NCI-H2081 (cell line): ENCODE data around the gene EPX.

Experiments used
- DNase-seq, 2 experiments: peaks; one replicate each; lab custom pipeline; 2025; lab: John Stamatoyannopoulos, UW

Gene EPX

DNA sequence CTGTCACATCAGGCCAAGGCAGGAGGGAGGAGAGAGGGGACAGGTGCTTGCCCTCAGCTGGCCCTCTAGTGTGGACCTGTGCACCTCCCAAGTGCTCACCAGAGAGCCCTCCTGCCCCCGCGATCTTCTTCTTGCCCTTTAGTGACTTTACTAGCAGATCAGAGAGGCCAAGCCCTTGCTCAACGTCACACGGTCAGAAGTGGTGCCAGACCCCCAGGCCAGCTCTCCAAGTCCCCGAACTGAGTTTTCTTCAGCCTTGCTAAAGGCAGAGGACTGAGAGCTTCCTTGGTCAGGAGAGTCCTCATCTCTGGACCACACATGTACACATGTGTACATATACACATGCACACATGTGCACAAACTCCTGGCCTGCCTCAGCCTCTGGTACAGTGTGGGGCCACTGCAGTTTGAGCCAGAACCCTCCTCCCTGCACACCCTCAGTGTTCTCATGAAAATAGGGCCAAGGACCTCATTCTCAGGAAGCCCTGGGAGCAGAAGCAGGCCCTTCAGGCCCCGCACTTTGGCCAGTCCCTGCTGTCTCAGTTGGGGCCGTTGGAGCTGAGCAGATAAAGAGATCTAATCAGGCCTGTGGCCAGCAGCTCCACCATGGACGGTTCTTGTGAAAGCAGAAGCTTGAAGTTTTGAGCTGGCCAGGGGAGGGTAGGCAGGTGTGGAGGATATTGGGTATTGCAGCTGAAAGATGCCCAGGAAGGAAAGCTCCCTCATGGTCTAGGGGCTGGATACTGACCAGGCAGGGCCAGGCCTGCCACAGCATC, 7.4 kb upstream of the EPX start:
- DNase-seq = no peak

DNA sequence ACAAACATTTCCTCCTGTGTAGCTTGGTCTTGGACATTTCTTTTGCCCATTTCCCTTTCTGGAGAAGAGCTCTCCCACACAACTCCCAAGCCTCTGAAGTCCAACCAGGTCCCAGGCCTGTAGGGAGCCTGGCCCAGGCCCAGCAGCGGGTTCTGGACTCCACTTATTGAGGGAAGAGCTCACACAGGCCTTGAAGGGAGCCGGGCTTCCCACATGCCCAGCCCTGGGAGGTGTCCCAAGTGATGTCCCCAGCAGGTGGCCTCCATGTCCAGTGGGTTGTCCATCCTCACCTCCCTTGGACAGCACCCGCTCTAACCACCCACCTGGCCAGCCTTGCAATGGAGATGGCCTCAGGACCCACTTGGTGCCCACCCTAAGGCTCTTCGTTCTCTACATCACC, 5.9 kb upstream of the EPX start:
- no peak for DNase-seq

GRCh38 chr17:58187063-58187462, 5.5 kb upstream of the EPX start:
- no peak for DNase-seq

- no peak for DNase-seq
Measured at GRCh38 chr17:58187675-58188074, 4.9 kb upstream of the EPX start.

DNA sequence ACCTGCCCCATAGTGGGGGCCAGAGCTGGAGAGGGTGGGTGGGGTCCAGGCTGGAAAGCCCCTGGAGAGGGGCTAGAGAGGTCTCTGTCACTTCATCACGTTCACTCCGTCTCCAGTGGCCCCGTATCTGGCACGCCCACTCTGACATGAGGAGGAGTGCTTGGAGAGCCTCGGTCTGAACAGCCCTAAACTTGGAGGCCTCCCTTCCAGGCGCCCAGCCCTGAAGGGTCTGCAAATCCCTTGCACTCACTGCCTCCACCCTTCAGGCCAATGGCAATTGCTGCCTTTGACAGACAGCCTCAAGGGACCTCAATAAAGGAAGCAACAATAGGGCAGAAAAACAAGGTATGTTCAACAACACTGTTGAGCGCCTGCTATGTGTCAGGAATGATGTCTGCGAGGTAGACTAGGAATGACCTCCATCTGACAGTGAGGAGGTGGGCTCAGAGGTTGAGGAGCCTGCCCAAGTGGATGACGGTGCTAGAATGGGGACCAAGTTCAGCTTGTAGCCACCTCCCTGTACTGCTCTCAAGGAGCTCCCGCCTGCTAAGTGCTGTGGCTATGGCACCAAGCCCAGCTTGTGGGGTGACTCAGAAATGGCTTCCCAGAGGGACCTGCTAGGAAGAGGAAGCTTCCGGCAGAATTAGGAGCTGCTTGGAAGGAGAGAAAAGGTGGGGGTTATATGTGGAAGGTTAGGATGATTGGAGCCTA, 2.9 kb upstream of the EPX start:
- no peak for DNase-seq

GRCh38 chr17:58191241-58191896, 1.2 kb upstream of the EPX start:
- DNase-seq = no peak

DNA sequence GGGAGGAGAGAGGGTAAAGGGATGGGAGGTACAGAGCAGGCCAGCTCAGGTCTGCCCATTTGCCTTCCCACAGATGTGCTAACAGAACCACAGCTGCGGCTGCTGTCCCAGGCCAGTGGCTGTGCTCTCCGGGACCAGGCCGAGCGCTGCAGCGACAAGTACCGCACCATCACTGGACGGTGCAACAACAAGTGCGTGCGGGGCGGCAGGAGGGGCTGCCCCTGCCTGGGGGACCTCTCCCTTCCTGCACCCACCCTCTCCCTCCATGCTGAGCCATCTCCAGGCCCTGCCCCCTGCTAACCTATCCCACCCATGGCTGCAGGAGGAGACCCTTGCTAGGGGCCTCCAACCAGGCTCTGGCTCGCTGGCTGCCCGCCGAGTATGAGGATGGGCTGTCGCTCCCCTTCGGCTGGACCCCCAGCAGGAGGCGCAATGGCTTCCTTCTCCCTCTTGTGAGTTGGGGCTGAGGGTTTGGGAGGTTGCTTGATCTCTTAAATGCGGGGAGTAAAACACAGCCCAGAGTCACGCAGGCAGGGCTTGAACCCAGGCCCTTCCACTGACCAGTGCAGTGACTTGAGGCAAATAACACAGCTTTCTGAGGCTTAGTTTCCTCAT, 1.2 kb downstream of the EPX start:
- DNase-seq = no peak

- no peak for DNase-seq
Measured at GRCh38 chr17:58195518-58196123, 3.1 kb downstream of the EPX start.

DNA sequence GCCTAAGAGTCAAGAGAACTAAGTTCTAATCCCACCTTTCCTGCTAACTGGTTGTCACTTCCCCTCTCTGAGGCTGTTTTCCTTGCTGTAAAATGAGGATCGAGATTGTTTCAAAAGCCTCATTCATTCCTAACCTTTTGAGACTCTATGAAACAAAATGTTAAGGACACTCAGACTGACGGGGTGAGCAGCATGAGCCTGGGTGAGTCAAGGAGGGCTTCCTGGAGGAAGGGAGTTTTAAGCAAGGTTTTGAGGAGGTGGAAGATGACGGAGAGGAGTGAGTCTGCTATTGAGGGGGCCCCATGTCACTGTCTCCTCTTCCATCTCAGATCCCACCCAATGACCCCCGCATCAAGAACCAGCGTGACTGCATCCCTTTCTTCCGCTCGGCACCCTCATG, 4.1 kb downstream of the EPX start:
- DNase-seq = no peak

DNA sequence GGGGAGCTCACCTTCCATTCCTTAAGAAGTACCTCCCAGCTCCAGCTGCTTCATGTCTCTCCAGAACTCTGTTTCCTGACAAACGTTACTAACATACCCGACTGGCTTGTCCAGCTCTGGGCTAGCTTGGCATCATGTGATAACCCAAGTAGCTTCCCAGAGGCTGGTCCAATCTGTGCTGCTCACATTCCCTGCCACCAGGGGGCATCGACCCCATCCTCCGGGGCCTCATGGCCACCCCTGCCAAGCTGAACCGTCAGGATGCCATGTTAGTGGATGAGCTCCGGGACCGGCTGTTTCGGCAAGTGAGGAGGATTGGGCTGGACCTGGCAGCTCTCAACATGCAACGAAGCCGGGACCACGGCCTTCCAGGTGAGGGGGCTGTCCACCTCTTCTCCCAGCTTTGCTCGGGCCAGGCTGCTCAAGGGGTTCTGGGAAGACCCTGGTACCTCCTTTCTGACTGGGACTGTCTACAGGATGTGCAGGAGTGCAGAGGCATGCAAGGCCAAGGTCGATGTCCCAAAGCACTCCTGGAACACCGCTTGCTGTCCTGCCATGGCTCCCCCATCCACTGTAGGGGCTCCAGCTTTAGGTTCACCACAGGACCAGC, 7.6 kb downstream of the EPX start:
- DNase-seq = peak; percentile 7 to 46

- DNase-seq = no peak
Measured at GRCh38 chr17:58202859-58203258, 10.3 kb downstream of the EPX start.

DNA sequence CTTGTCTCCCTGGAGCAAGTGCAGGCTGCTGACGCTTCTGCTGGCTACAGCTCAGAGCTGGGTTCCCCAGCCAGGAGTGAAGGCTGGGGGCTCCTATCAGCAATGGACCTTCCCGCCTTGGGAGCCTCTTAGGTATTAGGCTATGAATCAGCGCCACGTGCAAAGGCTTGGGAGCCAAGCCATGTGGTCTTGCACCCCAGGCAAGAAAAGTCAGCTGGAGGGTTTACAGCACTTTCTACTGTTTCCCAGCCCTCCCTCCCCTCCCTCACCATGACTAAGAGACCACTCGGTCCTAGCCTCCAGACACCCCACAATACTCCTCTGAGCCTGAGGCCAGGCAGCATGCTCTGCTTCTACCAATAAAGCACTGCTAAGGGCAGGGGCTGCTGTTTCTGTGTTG, 12.3 kb downstream of the EPX start:
- no peak for DNase-seq

- no peak for DNase-seq
Measured at GRCh38 chr17:58205936-58206335, 13.4 kb downstream of the EPX start.

GRCh38 chr17:58207451-58207850, 14.9 kb downstream of the EPX start:
- DNase-seq = no peak

DNA sequence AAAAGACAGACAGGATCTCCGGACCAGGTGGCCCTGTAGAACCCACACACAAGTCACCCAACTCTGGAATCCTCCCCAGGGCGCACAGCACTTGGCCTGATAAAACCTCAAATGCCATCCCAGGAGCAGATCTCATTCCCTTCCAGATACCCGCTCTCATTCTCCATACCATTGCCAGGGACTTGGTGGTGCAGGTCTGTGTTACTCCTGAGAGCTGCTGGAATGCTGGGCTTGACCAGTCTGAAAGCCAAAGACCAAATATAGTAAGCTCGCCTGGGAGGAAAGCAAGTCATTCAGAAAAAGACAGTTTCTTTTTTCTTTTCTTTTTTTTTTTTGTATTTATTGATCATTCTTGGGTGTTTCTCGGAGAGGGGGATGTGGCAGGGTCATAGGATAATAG, 15.8 kb downstream of the EPX start:
- no peak for DNase-seq

GRCh38 chr17:58210922-58211321, 18.4 kb downstream of the EPX start:
- DNase-seq = no peak

DNA sequence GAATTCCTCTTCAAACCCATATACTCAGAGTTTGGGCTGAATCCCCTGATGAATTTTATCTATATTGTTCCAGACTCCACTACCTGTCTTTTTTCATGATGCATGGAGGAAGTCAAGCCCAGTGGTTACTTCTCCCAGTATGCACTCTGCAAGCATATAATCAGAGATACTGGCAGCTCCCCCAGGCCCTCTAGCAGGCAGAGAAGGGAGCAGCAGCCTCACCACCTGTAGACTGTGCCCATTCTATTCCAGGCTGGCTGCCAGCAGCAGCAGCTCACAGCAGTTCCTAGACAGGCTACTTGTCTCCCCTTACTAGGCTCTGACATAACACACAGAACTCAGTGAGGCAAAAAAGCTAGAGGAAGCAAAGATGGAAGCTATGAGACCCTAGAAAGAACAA, 23.2 kb downstream of the EPX start:
- peak in 1 of 2 experiments; percentile 34 for DNase-seq

DNA sequence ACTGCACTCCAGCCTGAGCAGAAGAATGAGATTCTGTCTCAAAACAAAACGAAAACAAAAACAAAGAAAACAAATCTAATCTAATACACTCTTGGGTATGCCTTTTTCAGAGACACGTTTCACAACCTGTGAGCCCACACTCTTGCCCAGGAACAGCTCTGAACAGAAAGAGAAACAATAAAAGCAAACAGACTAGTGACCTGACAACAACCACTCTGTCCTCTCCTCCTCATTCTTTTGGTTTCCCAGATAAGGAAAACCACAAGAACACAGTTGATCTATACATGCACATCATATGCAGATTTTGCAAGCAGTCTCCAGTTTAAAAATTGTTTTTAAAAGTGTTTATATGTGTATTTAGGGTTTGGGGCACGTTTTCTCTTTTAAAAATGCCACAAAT, 25.2 kb downstream of the EPX start:
- DNase-seq = no peak

- DNase-seq = peak; percentile 95 to 97
Measured at GRCh38 chr17:58219007-58219788, 26.7 kb downstream of the EPX start, which contains the start of gene MKS1. MKS1 (minus strand) TSS chr17:58219255; CDS start chr17:58219230, 25 bp downstream.

- no peak for DNase-seq
Measured at GRCh38 chr17:58219789-58220183, 27.3 kb downstream of the EPX start.

DNA sequence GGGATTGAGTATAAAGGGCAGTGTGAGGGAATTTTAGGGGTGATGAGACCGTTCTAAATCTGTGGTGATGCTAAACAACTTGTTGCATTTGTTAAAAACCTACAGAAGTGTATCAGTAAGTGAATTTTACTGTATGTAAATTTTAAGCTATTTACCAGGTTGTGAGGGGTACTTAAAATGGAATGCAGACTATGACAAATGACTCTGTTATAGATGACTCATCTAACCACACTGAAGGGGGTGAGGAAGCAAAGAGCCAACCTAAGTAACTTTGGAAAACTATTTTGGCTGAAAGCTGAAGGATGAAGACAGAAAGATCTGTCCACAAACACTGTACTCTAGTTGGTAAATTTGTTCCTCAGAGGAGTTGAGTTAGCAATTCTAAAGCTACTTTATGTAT, 31.8 kb downstream of the EPX start:
- DNase-seq = no peak
